B cell (primary cell): ENCODE data around the gene ERO1B. TPM values are rescaled to one million over a fixed set of nuclear protein-coding genes. Genes with fewer than 3 reads are reported as not detected.

Source experiments
- ATAC-seq: fragments of 200-7000 bp; cut with Tn5 transposase; one replicate; pipeline ENCODE4 v1.10.0; 2021; ENCODE audit warnings: low read depth, mild to moderate bottlenecking, moderate number of reproducible peaks, moderate library complexity
- CTCF ChIA-PET: fragments of 350-600 bp; sonication (Branson Sonifier 250); formaldehyde crosslinking; loops from one replicate; lab custom pipeline; 2021; ENCODE audit warnings: antibody characterized with exemption, inconsistent platforms; lab: Charles Lee
- POLR2A ChIA-PET: fragments of 350-600 bp; sonication (Branson Sonifier 250); formaldehyde crosslinking; loops from one replicate; lab custom pipeline; 2021; ENCODE audit warnings: antibody characterized with exemption; lab: Charles Lee
- DNase-seq: peaks from one replicate; pipeline ENCODE4 v3.0.0; 2013
- H2AFZ ChIP-seq: 2 replicates; pipeline ENCODE4 v1.6.1; 2012; ENCODE audit warnings: mild to moderate bottlenecking, low read depth, low read length; ENCODE audit not compliant: insufficient read depth, poor library complexity, severe bottlenecking
- H3K27ac ChIP-seq, 2 donors: 1 replicate in 1 of 2; 2 replicates in 1 of 2; pipeline ENCODE4 v1.5.1; 2012 to 2013; ENCODE audit warnings: low read length in 2 of 2, mild to moderate bottlenecking in 2 of 2, moderate library complexity in 1 of 2
- H3K27me3 ChIP-seq, 4 experiments: fragments of 200-600 bp in 1 of 4; sonication (generic) in 1 of 4; replicated peaks in 1 of 4; 1 replicate in 2 of 4; 2 replicates in 2 of 4; pipeline versions ENCODE4 v1.6.1 to v1.7.0; 2013 to 2016; ENCODE audit warnings: low read length in 3 of 4, mild to moderate bottlenecking in 2 of 4, mixed read lengths in 1 of 4, moderate library complexity in 1 of 4; ENCODE audit not compliant: insufficient read depth in 4 of 4, control insufficient read depth in 3 of 4; ENCODE audit errors: control extremely low read depth in 1 of 4
- H3K36me3 ChIP-seq, 2 experiments: replicated peaks in 1 of 2; 1 replicate in 1 of 2; 2 replicates in 1 of 2; pipeline versions ENCODE4 v1.6.1 to v1.7.1; 2013; ENCODE audit warnings: low read length in 1 of 2; ENCODE audit not compliant: insufficient read depth in 2 of 2, control insufficient read depth in 1 of 2; ENCODE audit errors: control extremely low read depth in 1 of 2, extremely low read depth in 1 of 2
- H3K4me1 ChIP-seq, 2 donors: fragments of 200-600 bp in 1 of 2; sonication (generic) in 1 of 2; 1 replicate in 1 of 2; 2 replicates in 1 of 2; pipeline versions ENCODE4 v1.5.1 to v1.6.1; 2013 to 2017; ENCODE audit warnings: low read length in 2 of 2; ENCODE audit not compliant: control insufficient read depth in 2 of 2, insufficient read depth in 2 of 2
- H3K4me2 ChIP-seq: replicated peaks from 2 replicates; pipeline ENCODE3; 2012; ENCODE audit warnings: mild to moderate bottlenecking, low read depth, low read length; ENCODE audit not compliant: poor library complexity, severe bottlenecking
- H3K4me3 ChIP-seq, 5 experiments: fragments of 200-600 bp in 1 of 5; sonication (generic) in 1 of 5; 1 replicate in 3 of 5; 2 replicates in 2 of 5; pipeline versions ENCODE4 v1.5.1 to v1.7.0; 2011 to 2016; ENCODE audit warnings: low read length in 4 of 5, mild to moderate bottlenecking in 4 of 5, low read depth in 2 of 5, control low read depth in 1 of 5, moderate library complexity in 1 of 5; ENCODE audit not compliant: insufficient read depth in 1 of 5; ENCODE audit errors: control extremely low read depth in 1 of 5, extremely low read depth in 1 of 5
- H3K79me2 ChIP-seq: fragments of 200-600 bp; sonication (generic); one replicate; pipeline ENCODE4 v1.6.0; 2016; ENCODE audit warnings: low read length; ENCODE audit not compliant: control insufficient read depth, insufficient read depth
- H3K9ac ChIP-seq: fragments of 200-600 bp; sonication (generic); 2 replicates; pipeline ENCODE4 v1.6.1; 2017; ENCODE audit warnings: mild to moderate bottlenecking, low read length, moderate library complexity
- H3K9me3 ChIP-seq, 3 donors: one replicate each; pipeline versions ENCODE4 v1.6.1 to v1.7.1; 2013; ENCODE audit warnings: low read length in 2 of 3; ENCODE audit not compliant: control insufficient read depth in 2 of 3, insufficient read depth in 1 of 3; ENCODE audit errors: control extremely low read depth in 1 of 3
- H4K20me1 ChIP-seq: 2 replicates; pipeline ENCODE4 v1.6.0; 2012; ENCODE audit warnings: mild to moderate bottlenecking, low read length; ENCODE audit not compliant: insufficient read depth, control insufficient read depth, poor library complexity, severe bottlenecking
- H3K27ac Mint-ChIP-seq: one replicate; pipeline ENCODE4 v1.8.0; 2021; ENCODE audit warnings: mixed read lengths
- H3K27me3 Mint-ChIP-seq: one replicate; pipeline ENCODE4 v1.8.0; 2021; ENCODE audit warnings: mixed read lengths
- H3K4me1 Mint-ChIP-seq: one replicate; pipeline ENCODE4 v1.8.0; 2021; ENCODE audit warnings: mixed read lengths
- H3K4me3 Mint-ChIP-seq: one replicate; pipeline ENCODE4 v1.8.0; 2021; ENCODE audit warnings: mixed read lengths
- H3K9me3 Mint-ChIP-seq: one replicate; pipeline ENCODE4 v1.8.0; 2022; ENCODE audit warnings: mixed read lengths; ENCODE audit not compliant: insufficient read depth
- EZH2 ChIP-seq: IDR thresholded peaks from 2 replicates; pipeline ENCODE4 v1.6.1; 2012; ENCODE audit warnings: borderline replicate concordance, low read depth, mild to moderate bottlenecking, moderate library complexity, low read length; ENCODE audit not compliant: insufficient read depth, poor library complexity, severe bottlenecking
- WGBS: methylation state at CpG from one replicate; pipeline ENCODE4 v1.1.5; 2013; ENCODE audit warnings: missing lambda C conversion rate; ENCODE audit not compliant: insufficient coverage; 5-methylcytosine and 5-hydroxymethylcytosine counted together
- intact Hi-C: fragments of 100-400 bp; cut with micrococcal nuclease; formaldehyde crosslinking; loops from one replicate; pipeline ENCODE4 v1.10.0; 2022
- polyA plus RNA-seq: library from polyadenylated mRNA; depleted of rRNA; stranded (reverse); fragments of >200 nt; gene quantifications from 2 replicates; pipeline ENCODE4 v1.2.3, GENCODE V29; 2012
- total RNA-seq, 2 donors: library from RNA; stranded (reverse); fragments of 120-200 nt in 1 of 2; gene quantifications; 1 replicate in 1 of 2; 2 replicates in 1 of 2; pipeline versions ENCODE4 v1.2.3 to v1.2.4, GENCODE V29; 2013 to 2022
- TF ChIP-seq, protein P1 (sequence below): fragments of 200-600 bp; IDR thresholded peaks from one replicate; pipeline ENCODE4 v1.8.0; 2022; ENCODE audit warnings: antibody characterized with exemption, mild to moderate bottlenecking

ERO1B gene
- total and polyA plus RNA-seq, 2 donors (not counting 1 experiment from before 2014, with no cell fraction given): 5.1 to 25.6 TPM

- POLR2A ChIA-PET: no interaction called here
- Histone ChIP-seq H3K79me2 (no peaks in the 10 kb centered on the region), H3K9ac (no peak overlapping the region), H3K36me3 (no peaks in the 10 kb centered on the region), H3K27ac (no peak overlapping the region), H3K4me2 (no peak overlapping the region), H2AFZ (no peak overlapping the region), H4K20me1 (no peaks in the 10 kb centered on the region), H3K9me3 (no peaks in the 10 kb centered on the region), H3K4me1 (peaks cover 24 to 27% of the 10 kb centered on the region in 2 donors), H3K4me3 (no peak overlapping the region), H3K27me3 (no peaks in the 10 kb centered on the region)
- TF ChIP-seq, protein P1, sequence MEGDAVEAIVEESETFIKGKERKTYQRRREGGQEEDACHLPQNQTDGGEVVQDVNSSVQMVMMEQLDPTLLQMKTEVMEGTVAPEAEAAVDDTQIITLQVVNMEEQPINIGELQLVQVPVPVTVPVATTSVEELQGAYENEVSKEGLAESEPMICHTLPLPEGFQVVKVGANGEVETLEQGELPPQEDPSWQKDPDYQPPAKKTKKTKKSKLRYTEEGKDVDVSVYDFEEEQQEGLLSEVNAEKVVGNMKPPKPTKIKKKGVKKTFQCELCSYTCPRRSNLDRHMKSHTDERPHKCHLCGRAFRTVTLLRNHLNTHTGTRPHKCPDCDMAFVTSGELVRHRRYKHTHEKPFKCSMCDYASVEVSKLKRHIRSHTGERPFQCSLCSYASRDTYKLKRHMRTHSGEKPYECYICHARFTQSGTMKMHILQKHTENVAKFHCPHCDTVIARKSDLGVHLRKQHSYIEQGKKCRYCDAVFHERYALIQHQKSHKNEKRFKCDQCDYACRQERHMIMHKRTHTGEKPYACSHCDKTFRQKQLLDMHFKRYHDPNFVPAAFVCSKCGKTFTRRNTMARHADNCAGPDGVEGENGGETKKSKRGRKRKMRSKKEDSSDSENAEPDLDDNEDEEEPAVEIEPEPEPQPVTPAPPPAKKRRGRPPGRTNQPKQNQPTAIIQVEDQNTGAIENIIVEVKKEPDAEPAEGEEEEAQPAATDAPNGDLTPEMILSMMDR: no peak
- TF ChIP-seq EZH2: no peak
- no peaks in the 10 kb centered on the region for H3K27me3 Mint-ChIP-seq
- no peak for DNase-seq
- ATAC-seq: no peak
- peaks cover 33% of the 10 kb centered on the region for H3K4me1 Mint-ChIP-seq
- intact Hi-C loops: loop anchor here (10.0 kb wide), 1 partner anchor 183 kb away; no protein-coding TSS in a partner anchor
- H3K9me3 Mint-ChIP-seq: no peaks in the 10 kb centered on the region
- WGBS: 96% methylated on average over 7 of the region's 12 CpGs
- H3K27ac Mint-ChIP-seq: no peak overlapping the region
- H3K4me3 Mint-ChIP-seq: no peak overlapping the region
- CTCF ChIA-PET: no interaction called here
Observed at GRCh38 chr1:236287356-236287755, 5.6 kb upstream of the ERO1B start.

- WGBS: 0% methylated on average over 1 of the region's 2 CpGs
- ChIA-PET CTCF (interaction anchor here (2.1 kb wide), 1 partner anchor 176 kb away, joined by 12 read pairs; no protein-coding TSS in a partner anchor), POLR2A (no interaction called here)
- ATAC-seq: no peak
- Histone ChIP-seq H3K4me3 (peak overlapping the region in 2 of 5 experiments; percentile 6 to 23), H4K20me1 (peaks cover 7% of the 10 kb centered on the region), H3K36me3 (no peaks in the 10 kb centered on the region), H3K4me1 (peaks cover 35% of the 10 kb centered on the region in 2 donors), H3K27me3 (no peaks in the 10 kb centered on the region), H3K9me3 (no peaks in the 10 kb centered on the region), H3K9ac (no peak overlapping the region), H2AFZ (peak overlapping the region; percentile 53), H3K27ac (peak overlapping the region; percentile 33 to 34), H3K4me2 (peak overlapping the region; percentile 57), H3K79me2 (peaks cover 27% of the 10 kb centered on the region)
- no peaks in the 10 kb centered on the region for H3K27me3 Mint-ChIP-seq
- intact Hi-C loops: loop anchor here (5.0 to 10.0 kb wide), 3 partner anchors 142 to 417 kb away; partner anchors contain the start of genes GPR137B and LYST
- H3K27ac Mint-ChIP-seq: peak overlapping the region; percentile 59
- TF ChIP-seq, protein P1: no peak
- no peak for TF ChIP-seq EZH2
- H3K4me3 Mint-ChIP-seq: peak overlapping the region; percentile 4
- peaks cover 47% of the 10 kb centered on the region for H3K4me1 Mint-ChIP-seq
- no peaks in the 10 kb centered on the region for H3K9me3 Mint-ChIP-seq
- peak; percentile 52 for DNase-seq
Observed at GRCh38 chr1:236284291-236284721, 2.5 kb upstream of the ERO1B start.
